ENCODE data around the gene AUTS2. TPM values are rescaled to one million over a fixed set of nuclear protein-coding genes. Genes with fewer than 3 reads are reported as not detected.
"Not testable (repeated sequence)": the region's sequence is repeated elsewhere in the genome, so short reads cannot be mapped to it uniquely, and the experiment has no call there.

AUTS2 gene
- total RNA-seq, 1 experiment from 2014 or later = 2.3 TPM

GRCh38 chr7:70259502-70259901, 661.2 kb downstream of the AUTS2 start:
- DNase-seq (ENCODE audit: low read depth) = no peak
- in situ Hi-C loops (cut with HindIII; ENCODE audit: low pct_unique_long_range_greater_than_20kb, low sequenced_read_pairs) = no loop called here

- DNase-seq (ENCODE audit: low read depth) = no peak
- in situ Hi-C loops (cut with HindIII; ENCODE audit: low pct_unique_long_range_greater_than_20kb, low sequenced_read_pairs) = no loop called here
Observed at GRCh38 chr7:70263471-70264255, 665.4 kb downstream of the AUTS2 start.

- in situ Hi-C loops (cut with HindIII; ENCODE audit: low pct_unique_long_range_greater_than_20kb, low sequenced_read_pairs) = no loop called here
- DNase-seq (ENCODE audit: low read depth) = no peak
Observed at GRCh38 chr7:70266186-70266585, 667.9 kb downstream of the AUTS2 start.

- in situ Hi-C loops (cut with HindIII; ENCODE audit: low pct_unique_long_range_greater_than_20kb, low sequenced_read_pairs) = no loop called here
- no peak for DNase-seq (ENCODE audit: low read depth)
Observed at GRCh38 chr7:70267381-70268120, 669.3 kb downstream of the AUTS2 start.

- DNase-seq (ENCODE audit: low read depth) = no peak
- in situ Hi-C loops (cut with HindIII; ENCODE audit: low pct_unique_long_range_greater_than_20kb, low sequenced_read_pairs) = no loop called here
Observed at GRCh38 chr7:70268179-70268578, 669.9 kb downstream of the AUTS2 start.

- in situ Hi-C loops (cut with HindIII; ENCODE audit: low pct_unique_long_range_greater_than_20kb, low sequenced_read_pairs) = no loop called here
- DNase-seq (ENCODE audit: low read depth) = no peak
Observed at GRCh38 chr7:70270149-70270548, 671.9 kb downstream of the AUTS2 start.

GRCh38 chr7:70271617-70272081, 673.4 kb downstream of the AUTS2 start:
- DNase-seq (ENCODE audit: low read depth) = peak; percentile 59
- in situ Hi-C loops (cut with HindIII; ENCODE audit: low pct_unique_long_range_greater_than_20kb, low sequenced_read_pairs) = no loop called here

- DNase-seq (ENCODE audit: low read depth); in situ Hi-C loops (cut with HindIII; ENCODE audit: low pct_unique_long_range_greater_than_20kb, low sequenced_read_pairs): not testable (repeated sequence)
Observed at GRCh38 chr7:70275570-70275969, 677.3 kb downstream of the AUTS2 start.

GRCh38 chr7:70285187-70285586, 686.9 kb downstream of the AUTS2 start:
- DNase-seq (ENCODE audit: low read depth) = no peak
- in situ Hi-C loops (cut with HindIII; ENCODE audit: low pct_unique_long_range_greater_than_20kb, low sequenced_read_pairs) = no loop called here

GRCh38 chr7:70285854-70286253, 687.6 kb downstream of the AUTS2 start:
- in situ Hi-C loops (cut with HindIII; ENCODE audit: low pct_unique_long_range_greater_than_20kb, low sequenced_read_pairs) = no loop called here

GRCh38 chr7:70288781-70289456, 690.6 kb downstream of the AUTS2 start:
- DNase-seq (ENCODE audit: low read depth) = no peak
- in situ Hi-C loops (cut with HindIII; ENCODE audit: low pct_unique_long_range_greater_than_20kb, low sequenced_read_pairs) = no loop called here

More at GRCh38 chr7:70285854-70286253, 687.6 kb downstream of the AUTS2 start:
- no peak for DNase-seq (ENCODE audit: low read depth)

- DNase-seq (ENCODE audit: low read depth) = no peak
- in situ Hi-C loops (cut with HindIII; ENCODE audit: low pct_unique_long_range_greater_than_20kb, low sequenced_read_pairs) = no loop called here
Observed at GRCh38 chr7:70292716-70293115, 694.4 kb downstream of the AUTS2 start.

GRCh38 chr7:70294211-70294911, 696.1 kb downstream of the AUTS2 start:
- no peak for DNase-seq (ENCODE audit: low read depth)
- in situ Hi-C loops (cut with HindIII; ENCODE audit: low pct_unique_long_range_greater_than_20kb, low sequenced_read_pairs) = no loop called here

- in situ Hi-C loops (cut with HindIII; ENCODE audit: low pct_unique_long_range_greater_than_20kb, low sequenced_read_pairs) = no loop called here
- no peak for DNase-seq (ENCODE audit: low read depth)
Observed at GRCh38 chr7:70298780-70299471, 700.7 kb downstream of the AUTS2 start.

- in situ Hi-C loops (cut with HindIII; ENCODE audit: low pct_unique_long_range_greater_than_20kb, low sequenced_read_pairs) = no loop called here
- DNase-seq (ENCODE audit: low read depth) = no peak
Observed at GRCh38 chr7:70299472-70299807, 701.2 kb downstream of the AUTS2 start.

GRCh38 chr7:70301673-70302185, 703.5 kb downstream of the AUTS2 start:
- no peak for DNase-seq (ENCODE audit: low read depth)
- in situ Hi-C loops (cut with HindIII; ENCODE audit: low pct_unique_long_range_greater_than_20kb, low sequenced_read_pairs) = no loop called here

GRCh38 chr7:70303309-70303708, 705.0 kb downstream of the AUTS2 start:
- DNase-seq (ENCODE audit: low read depth) = no peak
- in situ Hi-C loops (cut with HindIII; ENCODE audit: low pct_unique_long_range_greater_than_20kb, low sequenced_read_pairs) = no loop called here

- in situ Hi-C loops (cut with HindIII; ENCODE audit: low pct_unique_long_range_greater_than_20kb, low sequenced_read_pairs) = no loop called here
- no peak for DNase-seq (ENCODE audit: low read depth)
Observed at GRCh38 chr7:70303780-70304179, 705.5 kb downstream of the AUTS2 start.
